Psoas muscle (tissue), 8 donors: ENCODE measurements around the gene NHP2. TPM values are rescaled to one million over a fixed set of nuclear protein-coding genes. Genes with fewer than 3 reads are reported as not detected.

Experiments used
- ATAC-seq, 4 donors: fragments of 200-7000 bp; cut with Tn5 transposase; one replicate each; pipeline ENCODE4 v1.9.1; 2020; ENCODE audit warnings: moderate library complexity in 3 of 4, mild to moderate bottlenecking in 2 of 4
- DNase-seq, 2 donors: peaks; one replicate each; pipeline ENCODE4 v3.0.0-alpha.2; 2020
- H3K27ac ChIP-seq: fragments of 200-600 bp; one replicate; pipeline ENCODE4 v1.8.0; 2022
- H3K27me3 ChIP-seq, 3 donors: fragments of 200-600 bp in 1 of 3; one replicate each; pipeline versions ENCODE4 v1.6.1 to v1.8.0; 2013 to 2022; ENCODE audit warnings: low read length in 2 of 3, mild to moderate bottlenecking in 2 of 3, moderate library complexity in 1 of 3; ENCODE audit not compliant: insufficient read depth in 3 of 3
- H3K36me3 ChIP-seq, 2 donors: fragments of 200-600 bp in 1 of 2; one replicate each; pipeline versions ENCODE4 v1.6.1 to v1.8.0; 2013 to 2022; ENCODE audit warnings: low read depth in 1 of 2, mild to moderate bottlenecking in 1 of 2, moderate library complexity in 1 of 2; ENCODE audit not compliant: insufficient read depth in 1 of 2
- H3K4me1 ChIP-seq: fragments of 200-600 bp; one replicate; pipeline ENCODE4 v1.8.0; 2022
- H3K4me3 ChIP-seq: fragments of 200-600 bp; one replicate; pipeline ENCODE4 v1.8.0; 2022; ENCODE audit warnings: mild to moderate bottlenecking
- H3K9me3 ChIP-seq: fragments of 200-600 bp; one replicate; pipeline ENCODE4 v1.8.0; 2022
- WGBS, 3 donors: extraction: QIAGEN DNeasy Blood & Tissue Kit; methylation state at CpG; one replicate each; pipeline versions ENCODE4 v1.1.6 to v1.1.7; 2013; 5-methylcytosine and 5-hydroxymethylcytosine counted together
- intact Hi-C, 2 donors: fragments of 100-400 bp; cut with DNase I; formaldehyde crosslinking; loops; one replicate each; pipeline versions ENCODE4 v1.11.0 to v1.14.2; 2022
- long read RNA-seq, 2 donors: library from polyadenylated mRNA; unstranded; transcript quantifications; one replicate each; pipeline ENCODE4 v2.0.0, GENCODE V29; 2021
- polyA plus RNA-seq, 3 donors: library from polyadenylated mRNA; stranded (reverse); fragments of 200-250 nt; gene quantifications; one replicate each; pipeline ENCODE4 v1.2.3, GENCODE V29; 2013
- total RNA-seq, 4 donors: library from RNA; stranded (reverse); fragmentation: NEBNext Ultra II Directional in 2 of 4; extraction: Animal tissue kit (Norgen Biotek cat#: 25700) in 2 of 4; gene quantifications; one replicate each; pipeline versions ENCODE4 v1.2.1 to v1.2.4, GENCODE V29; 2021 to 2023
- TF ChIP-seq, protein P1 (sequence below): fragments of 200-600 bp; IDR thresholded peaks from one replicate; pipeline ENCODE4 v1.8.0; 2022; ENCODE audit warnings: antibody characterized with exemption
- donor health status: healthy with polysubstance abuse.
- donor health status: DM: no; HTN: no; CAD: no; lungs with moderate emphysema.
- donor health status: Bipolar disorder and iron deficiency.
- donor health status: healthy.
- donor health status: DM: yes; HTN: yes; CAD: no.
- donor health status: DM: no; HTN: no; CAD: no.
- donor health status: DM: no; HTN: no; CAD: no.
- donor health status: DM: yes; HTN: yes; CAD: no.

NHP2 gene
- total RNA-seq: 100 to 1,000 TPM in 2 of 4 donors, 10 to 100 TPM in 2; 86.9 to 131 (median 96.0) TPM
- polyA plus RNA-seq: 100 to 1,000 TPM; 132 to 301 (median 147) TPM
- long read RNA-seq, donor 1, transcript NHP2-201 (4 exons, 865 nt): major isoform, 74 of 75 reads
- long read RNA-seq, donor 1, partial matches to known transcripts: 1 of 75 reads
- long read RNA-seq, donor 1, other reads (novel, unspliced or antisense): 0 of 75 reads
- long read RNA-seq, donor 2, transcript NHP2-201 (4 exons, 865 nt): major isoform, 110 of 116 reads
- long read RNA-seq, donor 2, partial matches to known transcripts: 1 of 116 reads
- long read RNA-seq, donor 2, other reads (novel, unspliced or antisense): 1 of 116 reads

DNA sequence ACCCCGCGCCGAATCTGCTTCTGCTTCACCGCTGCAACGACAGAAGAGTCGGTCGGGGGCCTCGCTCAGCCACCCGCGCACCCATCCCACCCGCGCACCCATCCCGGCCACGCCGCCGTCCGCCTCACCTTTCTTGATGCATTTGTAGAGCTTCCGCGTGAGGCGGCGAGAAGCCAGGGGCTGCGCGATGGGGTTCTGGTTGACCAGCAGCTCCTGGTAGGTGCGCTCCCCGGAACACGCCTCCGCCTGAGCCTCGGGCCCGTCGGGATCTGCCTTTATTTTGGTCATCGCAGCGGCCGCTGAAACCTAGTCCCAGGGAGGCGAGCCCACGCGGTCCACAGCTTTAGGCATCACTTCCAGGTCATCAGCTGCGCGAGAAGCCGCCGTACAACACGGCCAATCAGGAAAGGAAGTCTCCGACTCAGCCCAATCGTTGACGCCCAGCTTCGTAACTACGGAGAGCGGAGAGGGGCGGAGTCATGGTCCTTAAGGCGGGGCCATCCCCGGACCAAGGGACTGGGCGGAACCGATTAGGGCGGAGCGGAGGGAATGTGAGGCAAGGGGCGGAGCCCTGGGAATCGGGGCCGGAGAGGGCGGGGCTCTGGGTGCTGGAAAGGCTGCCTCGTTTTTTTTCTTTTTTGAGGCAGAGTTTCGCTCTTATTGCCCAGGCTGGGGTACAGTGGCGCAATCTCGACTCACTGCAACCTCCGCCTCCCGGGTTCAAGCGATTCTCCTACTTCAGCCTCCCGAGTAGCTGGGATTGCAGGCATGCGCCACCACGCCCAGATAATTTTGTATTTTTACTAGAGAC is at the start of gene NHP2:
NHP2 (minus strand) TSS at position 356 of the 811 bp plus-strand sequence; CDS start at position 288, 68 bp downstream.
- H3K27ac ChIP-seq: peak within 1 kb of the TSS; percentile 88
- peaks cover 4 to 26% of the 10 kb centered on the region in 2 donors for H3K36me3 ChIP-seq
- peak within 1 kb of the TSS; percentile 96 for H3K4me3 ChIP-seq
- DNase-seq: peak; percentile 97 to 99
- ATAC-seq: peak; percentile 98 to 99 (median 99)
- H3K4me1 ChIP-seq: peaks cover 17% of the 10 kb centered on the region
- WGBS, 3 donors: 2 to 4% (median 3%) methylated on average over 65 to 68 of the region's 68 CpGs
- H3K27me3 ChIP-seq: no peaks in the 10 kb centered on the region
- intact Hi-C loops: loop anchor here in 1 of 2 donors (1.0 kb wide), 1 partner anchor 27 kb away; no protein-coding TSS in a partner anchor
- H3K9me3 ChIP-seq: no peaks in the 10 kb centered on the region
- TF ChIP-seq, protein P1, sequence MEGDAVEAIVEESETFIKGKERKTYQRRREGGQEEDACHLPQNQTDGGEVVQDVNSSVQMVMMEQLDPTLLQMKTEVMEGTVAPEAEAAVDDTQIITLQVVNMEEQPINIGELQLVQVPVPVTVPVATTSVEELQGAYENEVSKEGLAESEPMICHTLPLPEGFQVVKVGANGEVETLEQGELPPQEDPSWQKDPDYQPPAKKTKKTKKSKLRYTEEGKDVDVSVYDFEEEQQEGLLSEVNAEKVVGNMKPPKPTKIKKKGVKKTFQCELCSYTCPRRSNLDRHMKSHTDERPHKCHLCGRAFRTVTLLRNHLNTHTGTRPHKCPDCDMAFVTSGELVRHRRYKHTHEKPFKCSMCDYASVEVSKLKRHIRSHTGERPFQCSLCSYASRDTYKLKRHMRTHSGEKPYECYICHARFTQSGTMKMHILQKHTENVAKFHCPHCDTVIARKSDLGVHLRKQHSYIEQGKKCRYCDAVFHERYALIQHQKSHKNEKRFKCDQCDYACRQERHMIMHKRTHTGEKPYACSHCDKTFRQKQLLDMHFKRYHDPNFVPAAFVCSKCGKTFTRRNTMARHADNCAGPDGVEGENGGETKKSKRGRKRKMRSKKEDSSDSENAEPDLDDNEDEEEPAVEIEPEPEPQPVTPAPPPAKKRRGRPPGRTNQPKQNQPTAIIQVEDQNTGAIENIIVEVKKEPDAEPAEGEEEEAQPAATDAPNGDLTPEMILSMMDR: no peak

DNA sequence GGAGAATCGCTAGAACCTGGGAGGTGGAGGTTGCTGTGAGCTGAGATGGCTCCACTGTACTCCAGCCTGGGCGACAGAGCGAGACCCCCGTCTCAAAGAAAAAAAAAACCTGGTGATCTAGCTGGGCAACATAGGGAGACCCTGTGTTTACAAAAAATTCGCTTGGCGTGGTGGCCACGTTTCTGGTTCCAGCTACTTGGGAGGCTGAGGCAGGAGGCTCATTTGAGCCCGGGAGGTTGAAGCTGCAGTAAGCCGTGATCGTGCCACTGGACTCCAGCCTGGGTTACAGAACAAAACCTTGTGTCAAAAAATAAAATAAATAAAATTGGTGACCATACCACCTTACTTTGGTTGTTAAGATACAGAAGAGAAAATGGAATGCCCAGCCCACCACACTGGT is 48.9 kb upstream of the NHP2 start:
- TF ChIP-seq, protein P1: no peak
- intact Hi-C loops: no loop called here
- ATAC-seq: no peak

DNA sequence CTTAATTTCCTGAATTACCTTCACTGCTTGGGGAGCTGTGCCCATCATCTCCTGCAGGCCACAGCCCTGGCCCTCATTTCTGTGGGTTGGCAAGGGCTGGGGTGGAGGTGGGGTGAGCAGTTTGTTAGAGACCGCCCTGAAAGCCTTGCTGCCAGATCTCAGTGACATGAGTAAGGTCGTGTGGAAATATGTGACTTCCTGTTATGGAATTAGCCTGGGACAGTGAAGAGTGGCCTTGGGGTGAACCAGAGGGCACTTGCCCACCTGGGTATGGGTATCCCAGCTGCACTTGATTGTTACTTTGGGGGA is 48.2 kb upstream of the NHP2 start:
- WGBS, 3 donors: 31 to 38% (median 38%) methylated on average over 2 of the region's 2 CpGs
- no peaks in the 10 kb centered on the region for H3K27me3 ChIP-seq
- intact Hi-C loops: no loop called here
- no peak overlapping the region for H3K4me3 ChIP-seq
- DNase-seq (no peak), ATAC-seq (no peak)
- H3K36me3 ChIP-seq: peaks cover 3 to 12% of the 10 kb centered on the region in 2 donors
- peaks cover 8% of the 10 kb centered on the region for H3K4me1 ChIP-seq
- H3K27ac ChIP-seq: no peak overlapping the region
- no peaks in the 10 kb centered on the region for H3K9me3 ChIP-seq
- TF ChIP-seq, protein P1: no peak

More for the DNA sequence above, 48.9 kb upstream of the NHP2 start:
- H3K36me3 ChIP-seq: peaks cover 7 to 19% of the 10 kb centered on the region in 2 donors
- no peaks in the 10 kb centered on the region for H3K9me3 ChIP-seq
- 93 to 99% (median 96%) methylated on average over 10 of the region's 10 CpGs for WGBS, 3 donors
- no peak overlapping the region for H3K27ac ChIP-seq
- no peak overlapping the region for H3K4me3 ChIP-seq
- H3K27me3 ChIP-seq: no peaks in the 10 kb centered on the region
- DNase-seq: no peak
- peaks cover 15% of the 10 kb centered on the region for H3K4me1 ChIP-seq

DNA sequence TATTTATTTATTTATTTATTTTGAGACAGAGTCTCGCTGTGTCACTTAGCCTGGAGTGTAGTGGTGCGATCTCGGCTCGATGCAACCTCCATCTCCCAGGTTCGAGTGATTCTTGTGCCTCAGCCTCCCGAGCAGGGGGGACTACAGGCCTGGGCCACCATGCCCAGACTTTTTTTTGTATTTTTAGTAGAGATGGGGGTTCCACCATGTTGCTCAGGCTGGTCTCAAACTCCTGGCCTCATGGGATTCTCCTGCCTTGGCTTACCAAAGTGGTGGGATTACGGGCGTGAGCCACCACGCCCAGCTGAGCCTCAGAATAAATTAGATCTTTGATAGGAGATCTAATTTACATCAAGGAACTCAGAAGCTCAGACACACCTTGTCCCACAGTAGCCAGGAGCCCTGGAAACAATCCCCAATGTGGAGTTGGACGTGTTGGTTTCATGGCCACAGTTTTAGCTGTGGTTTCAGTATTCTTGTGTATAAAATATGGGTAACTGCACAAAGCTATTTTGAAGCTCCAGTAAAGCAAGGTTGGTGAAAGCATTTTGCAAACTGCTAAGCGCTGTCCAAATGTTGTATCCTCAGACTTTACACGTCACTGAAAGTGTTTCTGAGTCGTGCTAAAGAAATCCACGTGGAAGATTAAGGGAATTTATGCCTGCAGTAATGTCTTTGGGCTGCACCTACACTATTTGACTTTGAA is 47.7 kb upstream of the NHP2 start:
- Histone ChIP-seq H3K27ac (no peak overlapping the region), H3K4me3 (no peak overlapping the region), H3K4me1 (peaks cover 3% of the 10 kb centered on the region), H3K9me3 (no peaks in the 10 kb centered on the region), H3K27me3 (no peaks in the 10 kb centered on the region), H3K36me3 (peaks cover 0 to 7% of the 10 kb centered on the region in 2 donors)
- intact Hi-C loops: no loop called here
- no peak for DNase-seq
- ATAC-seq: no peak
- TF ChIP-seq, protein P1: no peak
- 83 to 87% (median 85%) methylated on average over 14 of the region's 14 CpGs for WGBS, 3 donors
